Sigmoid colon (tissue), 7 donors: ENCODE results near the gene GRB14. TPM values are rescaled to one million over a fixed set of nuclear protein-coding genes. Genes with fewer than 3 reads are reported as not detected.

Experiments
- DNase-seq: peaks from one replicate; pipeline ENCODE4 v3.0.0-alpha.2; 2019
- H3K27ac ChIP-seq, 4 donors: fragments of 200-600 bp; sonication (generic); one replicate each; pipeline ENCODE4 v1.5.1; 2016 to 2019; ENCODE audit warnings: mild to moderate bottlenecking in 1 of 4
- H3K27me3 ChIP-seq, 3 donors: fragments of 200-600 bp; sonication (generic); one replicate each; pipeline ENCODE4 v1.5.1; 2019; ENCODE audit warnings: mild to moderate bottlenecking in 1 of 3
- H3K36me3 ChIP-seq, 4 donors: fragments of 200-600 bp; sonication (generic); one replicate each; pipeline ENCODE4 v1.5.1; 2016 to 2019
- H3K4me1 ChIP-seq, 4 donors: fragments of 200-600 bp; sonication (generic); one replicate each; pipeline ENCODE4 v1.5.1; 2017 to 2019
- H3K4me3 ChIP-seq, 4 donors: fragments of 200-600 bp; sonication (generic); one replicate each; pipeline ENCODE4 v1.5.1; 2017 to 2019; ENCODE audit warnings: mild to moderate bottlenecking in 2 of 4, moderate library complexity in 1 of 4
- H3K9me3 ChIP-seq, 4 donors: fragments of 200-600 bp in 3 of 4; sonication (generic) in 3 of 4; one replicate each; pipeline versions ENCODE4 v1.5.1 to v1.6.1; 2013 to 2019
- EP300 ChIP-seq, 4 donors: sonication (generic); formaldehyde crosslinking; IDR thresholded peaks; one replicate each; pipeline ENCODE4 v1.6.1; 2017; ENCODE audit warnings: antibody characterized with exemption in 4 of 4
- POLR2A ChIP-seq, 2 donors: fragments of 450-650 bp; IDR thresholded peaks; one replicate each; pipeline ENCODE4 v1.6.1; 2016; ENCODE audit warnings: antibody characterized with exemption in 2 of 2, mild to moderate bottlenecking in 2 of 2, moderate library complexity in 2 of 2
- POLR2AphosphoS5 ChIP-seq, 4 donors: sonication (generic); formaldehyde crosslinking; IDR thresholded peaks; one replicate each; pipeline ENCODE4 v1.6.1; 2017; ENCODE audit warnings: antibody characterized with exemption in 4 of 4
- WGBS, 2 donors: extraction: QIAGEN DNeasy Blood & Tissue Kit; methylation state at CpG; one replicate each; pipeline ENCODE4 v1.1.7; 2013; 5-methylcytosine and 5-hydroxymethylcytosine counted together
- intact Hi-C: fragments of 100-400 bp; cut with DNase I; formaldehyde crosslinking; loops from one replicate; pipeline ENCODE4 v1.15.1; 2023
- polyA plus RNA-seq, 3 donors: library from polyadenylated mRNA; stranded (reverse); fragments of 200-250 nt; gene quantifications; one replicate each; pipeline ENCODE4 v1.2.3, GENCODE V29; 2013
- total RNA-seq, 4 donors: library from RNA; depleted of rRNA; stranded (reverse); fragments of >200 nt; gene quantifications; one replicate each; pipeline ENCODE4 v1.1.0, GENCODE V29; 2016
- TF ChIP-seq, protein P1 (sequence below), 4 experiments: fragments of 450-650 bp in 3 of 4; fragments of 200-600 bp in 1 of 4; IDR thresholded peaks; one replicate each; pipeline ENCODE4 v1.5.1; 2016 to 2019; ENCODE audit warnings: antibody characterized with exemption in 4 of 4, mild to moderate bottlenecking in 3 of 4, moderate library complexity in 2 of 4
- donor health status: healthy with polysubstance abuse.
- donor health status: Bipolar disorder and iron deficiency.
- donor health status: healthy.

The GRB14 gene
- total and polyA plus RNA-seq, 7 donors = 0.46 to 19.8 (median 12.5) TPM

DNA sequence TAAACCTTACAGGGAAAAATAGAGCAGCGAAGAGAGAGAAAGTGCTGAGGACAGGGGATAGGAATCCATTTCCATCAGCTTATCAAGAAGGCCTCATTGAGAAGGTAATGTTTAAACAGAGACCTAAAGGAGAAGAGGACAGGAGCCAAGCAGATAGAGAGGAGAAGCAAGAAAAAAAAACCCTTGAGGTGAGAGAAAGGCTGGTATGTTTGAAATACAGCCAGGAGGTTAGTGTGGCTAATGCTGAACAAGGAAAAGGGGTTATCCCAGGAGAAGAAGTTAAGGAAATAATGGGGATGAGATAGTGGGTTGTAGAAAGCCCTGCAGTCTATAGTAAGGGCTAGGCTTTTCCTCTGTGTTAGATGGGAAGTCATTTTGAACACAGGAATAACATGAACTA, 90.8 kb downstream of the GRB14 start:
- no peaks in the 10 kb centered on the region for H3K9me3 ChIP-seq
- no peaks in the 10 kb centered on the region for H3K36me3 ChIP-seq
- intact Hi-C loops = no loop called here
- TF ChIP-seq EP300 (IDR thresholded peaks at IDR 0.05) = no peak
- no peak for TF ChIP-seq POLR2A (IDR thresholded peaks at IDR 0.05)
- TF ChIP-seq, protein P1, sequence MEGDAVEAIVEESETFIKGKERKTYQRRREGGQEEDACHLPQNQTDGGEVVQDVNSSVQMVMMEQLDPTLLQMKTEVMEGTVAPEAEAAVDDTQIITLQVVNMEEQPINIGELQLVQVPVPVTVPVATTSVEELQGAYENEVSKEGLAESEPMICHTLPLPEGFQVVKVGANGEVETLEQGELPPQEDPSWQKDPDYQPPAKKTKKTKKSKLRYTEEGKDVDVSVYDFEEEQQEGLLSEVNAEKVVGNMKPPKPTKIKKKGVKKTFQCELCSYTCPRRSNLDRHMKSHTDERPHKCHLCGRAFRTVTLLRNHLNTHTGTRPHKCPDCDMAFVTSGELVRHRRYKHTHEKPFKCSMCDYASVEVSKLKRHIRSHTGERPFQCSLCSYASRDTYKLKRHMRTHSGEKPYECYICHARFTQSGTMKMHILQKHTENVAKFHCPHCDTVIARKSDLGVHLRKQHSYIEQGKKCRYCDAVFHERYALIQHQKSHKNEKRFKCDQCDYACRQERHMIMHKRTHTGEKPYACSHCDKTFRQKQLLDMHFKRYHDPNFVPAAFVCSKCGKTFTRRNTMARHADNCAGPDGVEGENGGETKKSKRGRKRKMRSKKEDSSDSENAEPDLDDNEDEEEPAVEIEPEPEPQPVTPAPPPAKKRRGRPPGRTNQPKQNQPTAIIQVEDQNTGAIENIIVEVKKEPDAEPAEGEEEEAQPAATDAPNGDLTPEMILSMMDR (IDR thresholded peaks at IDR 0.05) = no peak
- no peak for TF ChIP-seq POLR2AphosphoS5 (IDR thresholded peaks at IDR 0.05)
- no peak for DNase-seq
- H3K27ac ChIP-seq = no peak overlapping the region
- H3K4me1 ChIP-seq = peaks cover 0 to 6% (median 0%) of the 10 kb centered on the region in 4 donors
- H3K27me3 ChIP-seq = no peaks in the 10 kb centered on the region
- H3K4me3 ChIP-seq = no peak overlapping the region
- WGBS, 2 donors = 88 to 96% methylated on average over 1 of the region's 1 CpG

DNA sequence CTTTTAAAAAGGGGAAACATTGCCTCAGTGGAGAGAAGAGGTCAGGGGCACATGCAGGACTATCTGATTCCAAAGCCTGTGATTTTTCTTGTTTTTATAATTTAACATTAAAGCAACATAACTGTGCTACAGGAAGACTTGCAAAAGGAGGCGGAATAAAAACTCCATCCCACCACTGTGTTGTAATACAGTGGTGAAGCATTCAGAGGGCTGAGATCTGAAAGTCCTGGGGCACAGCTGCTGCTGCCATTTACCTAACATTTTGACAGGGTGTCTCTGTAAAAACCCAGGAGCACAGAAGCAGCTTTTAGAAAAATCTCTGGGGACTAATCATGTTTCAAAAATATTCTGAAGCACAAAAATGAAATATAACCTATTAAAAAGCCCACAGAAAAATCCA, 97.6 kb downstream of the GRB14 start:
- intact Hi-C loops = no loop called here
- Histone ChIP-seq H3K4me3 (no peak overlapping the region), H3K4me1 (peaks cover 0 to 7% (median 0%) of the 10 kb centered on the region in 4 donors), H3K27me3 (no peaks in the 10 kb centered on the region), H3K27ac (no peak overlapping the region), H3K9me3 (no peaks in the 10 kb centered on the region), H3K36me3 (no peaks in the 10 kb centered on the region)
- 84 to 86% methylated on average over 1 of the region's 1 CpG for WGBS, 2 donors
- DNase-seq = no peak
- TF ChIP-seq POLR2A (IDR thresholded peaks at IDR 0.05) = no peak
- no peak for TF ChIP-seq POLR2AphosphoS5 (IDR thresholded peaks at IDR 0.05)
- TF ChIP-seq, protein P1 (IDR thresholded peaks at IDR 0.05) = no peak
- TF ChIP-seq EP300 (IDR thresholded peaks at IDR 0.05) = no peak

DNA sequence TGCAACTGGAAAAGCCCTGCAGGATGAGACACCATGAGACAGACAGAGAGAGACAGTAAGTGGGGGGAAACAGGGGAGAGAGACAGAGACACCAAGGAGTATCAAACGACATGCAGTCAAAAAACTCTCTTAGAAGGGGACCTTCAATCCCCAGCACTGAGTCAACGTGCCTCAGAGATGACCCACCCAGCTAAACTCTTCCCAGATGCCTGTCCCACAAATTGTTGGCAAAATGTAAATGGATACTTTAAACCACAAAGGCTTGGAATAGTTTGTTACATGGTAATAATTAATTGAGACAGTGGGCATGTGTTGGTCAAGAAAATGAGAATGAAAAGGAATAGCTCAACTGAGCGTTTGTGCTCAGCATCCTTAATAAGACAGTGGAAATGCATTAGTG, 98.3 kb downstream of the GRB14 start:
- Histone ChIP-seq H3K9me3 (peaks cover 0 to 2% (median 0%) of the 10 kb centered on the region in 4 donors), H3K36me3 (no peaks in the 10 kb centered on the region), H3K27me3 (no peaks in the 10 kb centered on the region), H3K4me1 (peaks cover 0 to 7% (median 0%) of the 10 kb centered on the region in 4 donors), H3K27ac (no peak overlapping the region), H3K4me3 (no peak overlapping the region)
- intact Hi-C loops = no loop called here
- DNase-seq = no peak
- TF ChIP-seq POLR2A (IDR thresholded peaks at IDR 0.05) (no peak), EP300 (IDR thresholded peaks at IDR 0.05) (no peak), POLR2AphosphoS5 (IDR thresholded peaks at IDR 0.05) (no peak)
- TF ChIP-seq, protein P1 (IDR thresholded peaks at IDR 0.05) = no peak
- 71 to 78% methylated on average over 3 of the region's 3 CpGs for WGBS, 2 donors

DNA sequence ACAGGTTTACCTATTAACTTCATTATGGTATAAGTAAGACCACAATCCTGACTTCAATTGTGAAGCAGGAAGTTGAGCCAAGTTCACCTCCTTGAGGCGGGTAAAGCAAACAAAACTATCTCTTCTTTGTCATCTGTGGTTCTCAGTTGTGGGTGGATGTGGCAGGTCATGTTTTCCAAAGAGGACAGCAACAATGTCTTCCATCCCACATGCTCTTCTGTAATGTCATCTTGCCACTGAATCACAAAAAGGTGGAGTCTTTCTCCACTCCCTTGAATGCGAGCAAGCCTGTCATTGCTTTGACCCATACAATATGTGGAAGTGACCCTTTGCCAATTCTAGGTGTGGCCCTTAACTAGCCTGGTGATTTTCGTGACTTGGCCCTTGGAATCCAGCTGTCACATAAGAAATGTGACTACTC, 98.7 kb downstream of the GRB14 start:
- H3K4me1 ChIP-seq = peaks cover 0 to 7% (median 0%) of the 10 kb centered on the region in 4 donors
- 60 to 75% methylated on average over 3 of the region's 3 CpGs for WGBS, 2 donors
- no peak overlapping the region for H3K4me3 ChIP-seq
- no peak for DNase-seq
- H3K36me3 ChIP-seq = no peaks in the 10 kb centered on the region
- no peak overlapping the region for H3K27ac ChIP-seq
- TF ChIP-seq, protein P1 (IDR thresholded peaks at IDR 0.05) = no peak
- TF ChIP-seq POLR2AphosphoS5 (IDR thresholded peaks at IDR 0.05) (no peak), POLR2A (IDR thresholded peaks at IDR 0.05) (no peak), EP300 (IDR thresholded peaks at IDR 0.05) (no peak)
- intact Hi-C loops = no loop called here
- H3K27me3 ChIP-seq = no peaks in the 10 kb centered on the region
- H3K9me3 ChIP-seq = peaks cover 0 to 3% (median 0%) of the 10 kb centered on the region in 4 donors

DNA sequence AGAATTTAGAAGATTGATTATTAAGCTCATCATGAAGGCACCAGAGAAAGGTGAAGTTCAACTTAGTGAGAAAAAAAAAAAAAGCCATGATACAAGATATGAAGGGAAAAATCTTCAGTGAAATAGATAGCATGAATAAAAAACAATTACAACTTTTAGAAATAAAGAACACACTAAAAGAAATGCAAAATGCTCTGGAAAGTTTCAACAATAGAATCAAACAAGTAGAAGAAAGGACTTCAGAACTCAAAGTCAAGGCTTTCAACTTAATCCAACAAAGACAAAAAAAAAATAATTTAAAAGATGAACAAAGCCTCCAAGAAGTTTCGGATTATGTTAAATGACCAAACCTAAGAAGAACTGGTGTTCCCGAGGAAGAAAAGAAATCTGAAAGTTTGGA, 105.5 kb downstream of the GRB14 start:
- Histone ChIP-seq H3K9me3 (peaks cover 0 to 4% (median 2%) of the 10 kb centered on the region in 4 donors), H3K27me3 (no peaks in the 10 kb centered on the region), H3K4me1 (peaks cover 0 to 16% (median 0%) of the 10 kb centered on the region in 4 donors), H3K27ac (no peak overlapping the region), H3K4me3 (no peak overlapping the region), H3K36me3 (no peaks in the 10 kb centered on the region)
- TF ChIP-seq, protein P1 (IDR thresholded peaks at IDR 0.05) = no peak
- no peak for TF ChIP-seq EP300 (IDR thresholded peaks at IDR 0.05)
- TF ChIP-seq POLR2A (IDR thresholded peaks at IDR 0.05) = no peak
- no peak for TF ChIP-seq POLR2AphosphoS5 (IDR thresholded peaks at IDR 0.05)
- no peak for DNase-seq
- intact Hi-C loops = no loop called here
- 89 to 94% methylated on average over 2 of the region's 2 CpGs for WGBS, 2 donors
